ENCODE results near the gene SPAST. TPM values are rescaled to one million over a fixed set of nuclear protein-coding genes. Genes with fewer than 3 reads are reported as not detected.
"Not testable (repeated sequence)": the region's sequence is repeated elsewhere in the genome, so short reads cannot be mapped to it uniquely, and the experiment has no call there.

Gene SPAST
- total RNA-seq, 1 experiment from 2014 or later, result 32.8 TPM

DNA sequence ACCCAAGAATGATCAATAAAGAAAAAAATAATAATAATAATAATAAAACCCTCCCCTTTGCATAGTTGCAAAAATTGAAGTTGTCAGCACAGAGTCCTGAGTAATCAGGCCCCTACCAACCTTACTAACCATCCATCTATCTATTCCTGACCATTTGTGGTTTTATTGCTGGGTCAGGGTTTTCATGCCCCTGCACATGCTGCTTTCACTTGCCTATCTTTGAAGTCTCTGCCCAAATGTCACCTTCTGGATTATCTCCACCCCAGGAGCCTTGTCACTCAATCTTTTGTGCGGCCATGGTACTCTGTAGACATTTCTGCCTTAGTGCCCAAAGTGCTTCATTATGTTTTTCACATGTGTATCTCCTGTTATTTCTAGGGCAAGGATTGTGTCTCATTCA lies 137.5 kb downstream of the SPAST start:
- H4K5ac ChIP-seq (ENCODE audit: insufficient read length, low read depth, low read length), result no peak overlapping the region
- H4K91ac ChIP-seq (ENCODE audit: insufficient read length, low read depth, low read length), result no peak overlapping the region
- no CpG with 5 or more reads among the region's 1 CpG for WGBS (ENCODE audit: extremely low coverage, insufficient read length, low lambda C conversion rate)
- TF ChIP-seq, protein P1, sequence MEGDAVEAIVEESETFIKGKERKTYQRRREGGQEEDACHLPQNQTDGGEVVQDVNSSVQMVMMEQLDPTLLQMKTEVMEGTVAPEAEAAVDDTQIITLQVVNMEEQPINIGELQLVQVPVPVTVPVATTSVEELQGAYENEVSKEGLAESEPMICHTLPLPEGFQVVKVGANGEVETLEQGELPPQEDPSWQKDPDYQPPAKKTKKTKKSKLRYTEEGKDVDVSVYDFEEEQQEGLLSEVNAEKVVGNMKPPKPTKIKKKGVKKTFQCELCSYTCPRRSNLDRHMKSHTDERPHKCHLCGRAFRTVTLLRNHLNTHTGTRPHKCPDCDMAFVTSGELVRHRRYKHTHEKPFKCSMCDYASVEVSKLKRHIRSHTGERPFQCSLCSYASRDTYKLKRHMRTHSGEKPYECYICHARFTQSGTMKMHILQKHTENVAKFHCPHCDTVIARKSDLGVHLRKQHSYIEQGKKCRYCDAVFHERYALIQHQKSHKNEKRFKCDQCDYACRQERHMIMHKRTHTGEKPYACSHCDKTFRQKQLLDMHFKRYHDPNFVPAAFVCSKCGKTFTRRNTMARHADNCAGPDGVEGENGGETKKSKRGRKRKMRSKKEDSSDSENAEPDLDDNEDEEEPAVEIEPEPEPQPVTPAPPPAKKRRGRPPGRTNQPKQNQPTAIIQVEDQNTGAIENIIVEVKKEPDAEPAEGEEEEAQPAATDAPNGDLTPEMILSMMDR (conservative IDR thresholded peaks at IDR 0.05), result no peak
- H4K8ac ChIP-seq (replicated peaks; ENCODE audit: insufficient read length, low read depth, low read length), result no peak overlapping the region
- no peak overlapping the region for H2BK120ac ChIP-seq (ENCODE audit: low read depth, low read length, poor library complexity, severe bottlenecking)
- no peak overlapping the region for H2BK12ac ChIP-seq (ENCODE audit: insufficient read length, low read depth, low read length)
- Mint-ChIP-seq H3K4me3 (no peak overlapping the region), H3K4me1 (peaks cover 0 to 2% of the 10 kb centered on the region in 2 experiments; a peak in 1 of 4 replicates), H3K27me3 (ENCODE audit: low read depth) (no peaks in the 10 kb centered on the region), H3K36me3 (ENCODE audit: insufficient read depth in 1 of 3, low read depth in 3 of 3) (peaks cover 17 to 40% (median 39%) of the 10 kb centered on the region in 3 experiments; a peak in 6 of 7 replicates), H3K27ac (no peak overlapping the region), H3K9me3 (no peaks in the 10 kb centered on the region)
- no peak overlapping the region for H2AK5ac ChIP-seq (ENCODE audit: insufficient read length, low read length)
- H3K27me3 ChIP-seq (ENCODE audit: insufficient read depth, low read length), result no peaks in the 10 kb centered on the region
- no peak overlapping the region for H3K4me2 ChIP-seq (ENCODE audit: insufficient read depth, insufficient read length, low read length)
- no peak overlapping the region for H3K27ac ChIP-seq (ENCODE audit: insufficient read length, low read depth, low read length)
- no peaks in the 10 kb centered on the region for H3K9me3 ChIP-seq (ENCODE audit: control insufficient read depth, low read depth, low read length)
- H3K14ac ChIP-seq (ENCODE audit: insufficient read depth, low read length), result no peak overlapping the region
- H3K9ac ChIP-seq (ENCODE audit: extremely low read depth, insufficient read length, low read length), result no peak overlapping the region
- H3K23me2 ChIP-seq (ENCODE audit: insufficient read length, low read depth, low read length, poor library complexity, severe bottlenecking), result no peaks in the 10 kb centered on the region
- DNase-seq, result no peak
- no peak overlapping the region for H2AFZ ChIP-seq (ENCODE audit: low read length)
- no peak overlapping the region for H3K23ac ChIP-seq (ENCODE audit: insufficient read length, low read depth, low read length)
- no peak overlapping the region for H2BK5ac ChIP-seq (ENCODE audit: insufficient read length, low read length)
- H3K79me2 ChIP-seq (ENCODE audit: insufficient read depth, low read length), result no peaks in the 10 kb centered on the region
- no peaks in the 10 kb centered on the region for H3K79me1 ChIP-seq (ENCODE audit: insufficient read depth, low read depth, low read length, poor library complexity, severe bottlenecking)
- no peaks in the 10 kb centered on the region for H3K4me1 ChIP-seq (ENCODE audit: insufficient read depth, low read length)
- no peaks in the 10 kb centered on the region for H4K20me1 ChIP-seq (ENCODE audit: control insufficient read depth, insufficient read depth, insufficient read length)
- H3T11ph ChIP-seq (ENCODE audit: low read length), result no peak overlapping the region
- no peak overlapping the region for H3K4ac ChIP-seq (ENCODE audit: low read depth, low read length)
- H3K18ac ChIP-seq (ENCODE audit: insufficient read length, low read depth, low read length), result no peak overlapping the region
- H3K56ac ChIP-seq (ENCODE audit: insufficient read length, low read depth, low read length), result no peak overlapping the region
- H2BK20ac ChIP-seq (ENCODE audit: low read depth, low read length, poor library complexity, severe bottlenecking), result no peak overlapping the region
- no peak overlapping the region for H2BK15ac ChIP-seq (ENCODE audit: low read depth, low read length)

DNA sequence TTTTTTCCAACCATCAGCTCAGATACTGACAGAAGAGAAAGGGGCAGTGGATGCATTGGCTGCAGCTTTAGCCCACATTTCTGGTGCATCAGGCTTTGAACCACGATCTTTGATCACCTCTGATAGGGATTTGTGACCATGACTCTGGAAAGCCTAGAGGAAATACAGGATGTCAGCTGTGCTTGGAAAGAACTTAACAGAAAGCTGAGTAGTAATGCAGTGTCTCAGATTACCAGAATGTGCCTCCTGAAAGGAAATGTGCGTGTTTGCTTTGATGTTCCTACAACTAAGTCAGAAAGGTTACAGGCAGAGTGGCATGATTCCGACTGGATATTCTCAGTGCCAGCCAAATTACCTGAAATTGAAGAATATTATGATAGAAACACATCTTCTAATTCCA lies 140.1 kb downstream of the SPAST start:
- H2BK12ac ChIP-seq (ENCODE audit: insufficient read length, low read depth, low read length); H2BK20ac ChIP-seq (ENCODE audit: low read depth, low read length, poor library complexity, severe bottlenecking); H3K79me1 ChIP-seq (ENCODE audit: insufficient read depth, low read depth, low read length, poor library complexity, severe bottlenecking); H2AK5ac ChIP-seq (ENCODE audit: insufficient read length, low read length); H2BK5ac ChIP-seq (ENCODE audit: insufficient read length, low read length); H3K23me2 ChIP-seq (ENCODE audit: insufficient read length, low read depth, low read length, poor library complexity, severe bottlenecking); H3K9me3 Mint-ChIP-seq; H3K56ac ChIP-seq (ENCODE audit: insufficient read length, low read depth, low read length); H3K9ac ChIP-seq (ENCODE audit: extremely low read depth, insufficient read length, low read length); H3K27me3 ChIP-seq (ENCODE audit: insufficient read depth, low read length); H3K14ac ChIP-seq (ENCODE audit: insufficient read depth, low read length); H3K4me2 ChIP-seq (ENCODE audit: insufficient read depth, insufficient read length, low read length); H3K79me2 ChIP-seq (ENCODE audit: insufficient read depth, low read length); H3K9me3 ChIP-seq (ENCODE audit: control insufficient read depth, low read depth, low read length); H3K4me1 ChIP-seq (ENCODE audit: insufficient read depth, low read length); H2AFZ ChIP-seq (ENCODE audit: low read length); H3K4ac ChIP-seq (ENCODE audit: low read depth, low read length); DNase-seq; H3T11ph ChIP-seq (ENCODE audit: low read length); H4K91ac ChIP-seq (ENCODE audit: insufficient read length, low read depth, low read length); H2BK120ac ChIP-seq (ENCODE audit: low read depth, low read length, poor library complexity, severe bottlenecking); H3K4me3 Mint-ChIP-seq; H3K4me1 Mint-ChIP-seq; H4K8ac ChIP-seq (replicated peaks; ENCODE audit: insufficient read length, low read depth, low read length); H4K5ac ChIP-seq (ENCODE audit: insufficient read length, low read depth, low read length); H3K18ac ChIP-seq (ENCODE audit: insufficient read length, low read depth, low read length); H4K20me1 ChIP-seq (ENCODE audit: control insufficient read depth, insufficient read depth, insufficient read length); H3K27ac ChIP-seq (ENCODE audit: insufficient read length, low read depth, low read length); H3K27ac Mint-ChIP-seq; H2BK15ac ChIP-seq (ENCODE audit: low read depth, low read length); H3K27me3 Mint-ChIP-seq (ENCODE audit: low read depth); H3K23ac ChIP-seq (ENCODE audit: insufficient read length, low read depth, low read length): not testable (repeated sequence)
- H3K36me3 Mint-ChIP-seq (ENCODE audit: insufficient read depth in 1 of 3, low read depth in 3 of 3), result peaks cover 15 to 37% (median 31%) of the 10 kb centered on the region in 3 experiments; a peak in 6 of 7 replicates
- no CpG with 5 or more reads among the region's 3 CpGs for WGBS (ENCODE audit: extremely low coverage, insufficient read length, low lambda C conversion rate)

Measured in H9 (cell line).